HepG2 (cell line): ENCODE results near the gene NLRP5. TPM values are rescaled to one million over a fixed set of nuclear protein-coding genes. Genes with fewer than 3 reads are reported as not detected.

Experiments
- FOXP1 ChIP-seq, 2 experiments: fragments of 450-650 bp in 1 of 2; IDR thresholded peaks; 2 replicates each; pipeline ENCODE4 v1.6.1; 2017 to 2018; ENCODE audit warnings: antibody characterized with exemption in 1 of 2
- GABPB1 ChIP-seq: IDR thresholded peaks from 2 replicates; pipeline ENCODE4 v1.6.1; 2016; ENCODE audit warnings: mild to moderate bottlenecking, missing genetic modification reagents, moderate library complexity, missing compliant biosample characterization
- GMEB1 ChIP-seq: sonication (generic); formaldehyde crosslinking; IDR thresholded peaks from 2 replicates; pipeline ENCODE4 v1.5.1; 2020; ENCODE audit warnings: missing genetic modification reagents, mild to moderate bottlenecking, borderline replicate concordance
- ISL2 ChIP-seq: sonication (generic); formaldehyde crosslinking; IDR thresholded peaks from 2 replicates; pipeline ENCODE4 v1.5.0; 2020; ENCODE audit warnings: missing genetic modification reagents
- PRDM4 ChIP-seq: sonication (generic); formaldehyde crosslinking; IDR thresholded peaks from 2 replicates; pipeline ENCODE4 v1.9.0; 2021; ENCODE audit warnings: missing genetic modification reagents, borderline replicate concordance
- SKI ChIP-seq: fragments of 450-650 bp; IDR thresholded peaks from one replicate; pipeline ENCODE4 v1.6.1; 2018; ENCODE audit warnings: mild to moderate bottlenecking; ENCODE audit not compliant: partially characterized antibody
- THAP9 ChIP-seq: sonication (generic); formaldehyde crosslinking; IDR thresholded peaks from 2 replicates; pipeline ENCODE4; 2020; ENCODE audit warnings: missing genetic modification reagents, mild to moderate bottlenecking, borderline replicate concordance
- THRA ChIP-seq: sonication (generic); formaldehyde crosslinking; IDR thresholded peaks from 2 replicates; pipeline ENCODE4 v1.4.0; 2020; ENCODE audit warnings: missing genetic modification reagents, borderline replicate concordance
- ZBTB10 ChIP-seq: sonication (generic); formaldehyde crosslinking; IDR thresholded peaks from 2 replicates; pipeline ENCODE4 v1.4.0; 2020; ENCODE audit warnings: missing genetic modification reagents, borderline replicate concordance
- ZFX ChIP-seq: sonication (generic); formaldehyde crosslinking; IDR thresholded peaks from 2 replicates; pipeline ENCODE4 v1.4.0; 2020; ENCODE audit warnings: mild to moderate bottlenecking, low read depth, missing genetic modification reagents, moderate library complexity
- ZNF326 ChIP-seq: sonication (generic); formaldehyde crosslinking; IDR thresholded peaks from 2 replicates; pipeline ENCODE4 v1.4.0; 2020; ENCODE audit warnings: missing genetic modification reagents, borderline replicate concordance
- ZNF362 ChIP-seq: sonication (generic); formaldehyde crosslinking; IDR thresholded peaks from 2 replicates; pipeline ENCODE4 v1.4.0; 2020; ENCODE audit warnings: missing genetic modification reagents, mild to moderate bottlenecking, borderline replicate concordance
- ZNF567 ChIP-seq: sonication (generic); formaldehyde crosslinking; IDR thresholded peaks from 2 replicates; pipeline ENCODE4 v1.8.1; 2023; ENCODE audit warnings: mild to moderate bottlenecking, missing genetic modification reagents, borderline replicate concordance
- polyA plus RNA-seq, 8 experiments: library from polyadenylated mRNA; depleted of rRNA in 3 of 8; stranded (reverse) in 7 of 8; unstranded in 1 of 8; fragments of >200 nt; fragmentation: Illumina TruSeq in 4 of 8; extraction: Trizol in 4 of 8; gene quantifications; 2 replicates each; pipeline versions ENCODE4 v1.2.1 to v1.2.3, GENCODE V29; 2011 to 2016; ENCODE audit warnings: low read depth in 4 of 8, missing spikeins in 1 of 8, mixed read lengths in 1 of 8; ENCODE audit not compliant: insufficient read depth in 1 of 8
- total RNA-seq, 5 experiments: library from RNA; depleted of rRNA; stranded (reverse); fragments of >200 nt; fragmentation: Illumina TruSeq; extraction: Trizol; gene quantifications; 2 replicates each; pipeline ENCODE4 v1.2.3, GENCODE V29; 2016; ENCODE audit warnings: low read depth in 1 of 5

The NLRP5 gene
- total and polyA plus RNA-seq, 2 of the 13 experiments (the other 11 are each of a cell fraction or from before 2014, with no cell fraction given): not detected

GRCh38 chr19:56110515-56111448 lies 124.2 kb downstream of the NLRP5 start (continued):
- TF ChIP-seq GMEB1 (CRISPR knock-in tag) (0 out of 2 replicates have a peak, but pooled peaks have one; percentile 29), THRA (CRISPR knock-in tag) (peak; percentile 40; the same call in 1 of the 2 replicates), ZNF567 (CRISPR knock-in tag) (no peak), ZNF326 (CRISPR knock-in tag) (peak; percentile 17; the same call in 1 of the 2 replicates), ISL2 (peak; percentile 47; the same call in 1 of the 2 replicates), PRDM4 (no peak), ZBTB10 (CRISPR knock-in tag) (peak; percentile 87; the same call in 1 of the 2 replicates), SKI (peak; percentile 31), GABPB1 (CRISPR knock-in tag) (peak; percentile 55), THAP9 (peak; percentile 32; the same call in 1 of the 2 replicates), ZNF362 (CRISPR knock-in tag) (no peak), ZFX (CRISPR knock-in tag) (peak; percentile 93), FOXP1 (IDR thresholded peaks at IDR 0.05) (no peak), FOXP1 (CRISPR knock-in tag; IDR thresholded peaks at IDR 0.05) (0 out of 2 replicates have a peak, but pooled peaks have one; percentile 11)
